RPMI8226 (cell line): ENCODE data around the gene PPCDC.

Experiments used
- DNase-seq: peaks from one replicate; pipeline ENCODE4 v3.0.0-alpha.2; 2015

PPCDC gene

GRCh38 chr15:75019916-75020315 is 3.5 kb upstream of the PPCDC start:
- DNase-seq = no peak

DNA sequence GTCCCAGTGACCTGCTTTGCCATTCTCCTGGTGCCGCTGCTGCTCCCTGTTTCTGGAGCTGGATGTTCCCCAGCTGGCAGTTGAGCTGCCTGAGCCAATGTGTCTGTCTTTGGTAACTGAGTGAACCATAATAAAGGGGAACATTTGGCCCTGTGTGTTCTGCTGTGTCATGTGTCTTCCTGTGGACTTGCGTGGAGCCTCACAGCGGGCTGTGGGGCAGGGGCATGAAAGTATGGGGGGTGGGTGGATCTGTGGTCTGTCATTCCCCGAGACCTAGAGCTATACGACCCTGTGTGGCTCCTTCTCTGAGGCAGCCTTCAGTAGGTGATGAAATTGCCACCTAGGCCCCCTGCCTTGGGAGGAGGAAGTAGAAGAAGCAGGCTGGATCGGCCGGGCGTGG is 2.0 kb upstream of the PPCDC start:
- no peak for DNase-seq

DNA sequence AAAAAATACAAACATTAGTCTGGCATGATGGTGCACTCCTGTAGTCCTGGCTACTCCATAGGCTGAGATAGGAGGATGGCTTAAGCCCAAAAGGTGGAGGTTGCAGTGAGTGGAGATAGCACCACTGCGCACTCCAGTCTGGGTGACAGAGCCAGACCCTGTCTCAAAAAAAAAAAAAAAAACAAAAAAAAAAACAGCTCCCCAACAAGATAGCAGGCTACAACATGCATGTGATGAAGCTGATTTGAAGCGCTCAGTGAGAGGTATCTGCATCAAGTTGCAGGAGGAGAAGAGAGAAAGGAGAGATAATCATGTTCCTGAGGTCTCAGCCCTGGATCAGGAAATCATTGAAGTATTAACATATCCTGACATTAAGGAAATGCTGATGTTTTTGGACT is 608 bp upstream of the PPCDC start:
- no peak for DNase-seq

DNA sequence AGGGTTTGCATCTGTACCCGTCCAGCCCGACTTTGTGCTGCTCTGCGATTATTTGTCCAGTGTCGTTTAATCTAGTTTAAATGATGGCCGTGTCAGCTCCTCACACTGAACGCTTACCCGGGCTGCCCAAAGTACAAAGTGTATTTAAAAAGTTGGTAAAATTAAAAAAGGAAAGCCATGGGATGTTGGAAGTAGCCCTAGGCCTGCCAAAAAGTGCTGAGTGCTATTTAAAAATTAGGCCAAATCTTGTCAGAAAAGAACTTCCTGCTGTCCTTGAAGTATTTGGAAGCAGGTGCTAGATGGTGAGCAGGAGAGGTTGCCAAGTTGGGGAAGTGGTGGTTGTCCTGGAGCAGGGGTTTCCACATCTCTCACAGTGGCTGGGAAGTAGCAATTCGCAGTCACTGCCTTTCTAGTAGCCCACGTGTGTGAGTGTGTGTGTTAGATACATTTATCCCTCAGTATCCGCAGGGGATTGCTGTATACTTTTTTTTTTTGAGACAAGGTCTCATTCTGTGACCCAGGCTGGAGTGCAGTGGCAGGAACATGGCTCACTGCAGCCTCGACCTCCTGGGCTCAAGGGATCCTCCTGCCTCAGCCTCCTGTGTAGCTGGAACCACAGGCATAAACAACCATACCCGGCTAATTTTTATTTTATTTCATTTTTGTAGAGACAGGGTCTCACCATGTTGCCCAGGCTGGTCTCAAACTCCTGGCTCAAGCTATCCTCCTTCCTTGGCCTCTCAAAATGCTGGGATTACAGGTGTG is 664 bp downstream of the PPCDC start:
- DNase-seq = peak; percentile 79

- no peak for DNase-seq
Observed at GRCh38 chr15:75025107-75025506, 1.7 kb downstream of the PPCDC start.

- DNase-seq = no peak
Observed at GRCh38 chr15:75025548-75026260, 2.3 kb downstream of the PPCDC start.

DNA sequence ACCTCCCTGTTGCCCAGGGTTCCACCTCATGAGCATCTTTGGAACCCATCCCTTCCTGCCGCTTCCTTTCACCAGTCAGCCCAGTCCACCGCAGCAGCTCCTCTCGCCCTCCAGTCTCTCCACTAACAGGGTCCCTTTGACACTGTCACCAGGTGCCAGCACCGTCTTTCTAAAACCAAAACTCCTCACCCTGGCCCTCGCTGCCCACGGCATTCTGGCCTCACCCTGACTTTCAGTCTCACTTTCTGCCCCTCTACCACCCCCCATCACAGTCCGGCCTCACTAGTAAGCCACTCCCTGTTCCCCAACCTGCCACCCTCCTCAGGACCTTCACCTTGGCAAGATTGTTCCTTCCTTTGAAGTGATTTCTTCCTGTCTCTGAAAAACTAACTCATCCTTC is 4.2 kb downstream of the PPCDC start:
- no peak for DNase-seq

GRCh38 chr15:75028991-75029377 is 5.6 kb downstream of the PPCDC start:
- DNase-seq = no peak

- peak; percentile 92 for DNase-seq
Observed at GRCh38 chr15:75029378-75030022, 6.1 kb downstream of the PPCDC start.

- DNase-seq = no peak
Observed at GRCh38 chr15:75030023-75030413, 6.6 kb downstream of the PPCDC start.

GRCh38 chr15:75030424-75030823 is 7.0 kb downstream of the PPCDC start:
- DNase-seq = no peak

DNA sequence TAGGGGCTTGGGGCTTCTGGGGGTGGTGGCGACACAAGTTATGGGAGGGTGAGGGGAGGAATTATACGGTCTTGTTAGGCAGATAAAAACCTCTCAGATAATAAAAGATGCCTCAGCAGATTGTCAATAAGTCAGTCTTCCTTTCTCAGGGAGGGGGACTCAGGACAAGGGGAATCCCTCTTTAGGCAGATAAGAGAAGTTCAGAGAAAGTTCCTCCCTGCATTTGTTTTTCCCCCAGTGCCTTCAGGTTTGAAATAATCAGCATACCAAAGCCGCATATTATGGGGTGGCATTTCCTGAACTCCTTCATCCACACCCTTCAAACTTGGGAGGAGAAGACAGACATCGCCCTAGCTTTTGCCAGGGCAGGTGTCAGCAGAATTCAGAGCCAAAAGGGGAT is 8.5 kb downstream of the PPCDC start:
- DNase-seq = peak; percentile 43

DNA sequence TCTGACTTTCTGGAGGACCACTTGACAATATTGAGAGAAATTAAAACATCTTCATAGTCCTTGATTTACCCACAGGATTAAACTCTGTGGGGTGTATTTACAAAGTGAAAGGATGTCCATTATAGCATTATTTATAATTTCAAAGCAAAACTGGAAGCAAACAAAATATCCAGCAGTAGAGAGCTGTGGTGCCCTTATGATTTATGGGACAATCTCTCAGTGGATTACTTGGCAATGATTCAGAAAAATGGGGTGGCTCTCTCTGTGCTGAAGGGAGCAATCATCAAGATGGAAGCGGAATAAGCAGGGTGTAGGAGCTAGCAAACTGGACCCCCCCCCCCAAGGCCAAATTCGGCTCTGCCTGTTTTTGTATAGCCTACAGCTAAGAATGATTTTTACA is 9.0 kb downstream of the PPCDC start:
- DNase-seq = no peak

- no peak for DNase-seq
Observed at GRCh38 chr15:75033809-75034208, 10.4 kb downstream of the PPCDC start.

- DNase-seq = no peak
Observed at GRCh38 chr15:75034615-75035014, 11.2 kb downstream of the PPCDC start.

DNA sequence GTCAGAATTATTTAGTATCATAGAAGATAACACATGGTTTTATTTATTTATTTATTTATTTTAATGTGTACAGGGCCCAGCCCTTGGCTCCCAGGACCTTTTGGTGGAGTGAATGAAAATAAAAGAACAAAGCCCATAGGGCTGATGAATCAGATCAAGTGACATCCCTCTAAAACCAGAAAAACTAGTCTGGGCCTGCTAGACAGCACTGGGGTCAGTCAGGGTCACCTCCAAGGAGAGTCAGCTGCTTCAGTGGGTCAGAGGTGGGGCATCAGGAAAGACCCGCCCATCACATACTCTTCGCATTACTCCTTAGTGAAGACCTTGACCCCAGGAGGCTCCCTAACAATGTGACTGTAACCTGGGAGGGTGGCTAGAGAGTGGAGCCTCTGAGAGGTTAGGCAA is 12.8 kb downstream of the PPCDC start:
- no peak for DNase-seq

DNA sequence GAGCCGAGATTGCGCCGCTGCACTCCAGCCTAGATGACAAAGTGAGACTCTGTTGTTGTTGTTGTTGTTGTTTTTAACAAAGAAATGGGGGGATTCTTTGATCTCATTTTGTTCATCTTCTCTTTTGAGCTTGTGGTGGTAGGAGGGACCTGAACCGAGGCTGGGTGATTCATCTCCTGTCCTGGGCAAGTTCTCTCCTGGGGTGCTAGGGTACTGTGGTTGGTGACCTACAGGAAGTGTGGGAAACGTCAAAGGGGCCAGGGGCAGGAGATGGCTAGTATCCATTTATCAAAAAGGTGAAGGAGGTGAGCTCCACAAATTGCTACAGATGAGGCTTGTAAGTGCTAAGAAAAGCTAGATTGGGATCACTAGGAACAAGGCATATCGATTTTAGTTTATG is 14.3 kb downstream of the PPCDC start:
- DNase-seq = no peak

- no peak for DNase-seq
Observed at GRCh38 chr15:75038231-75038630, 14.8 kb downstream of the PPCDC start.

DNA sequence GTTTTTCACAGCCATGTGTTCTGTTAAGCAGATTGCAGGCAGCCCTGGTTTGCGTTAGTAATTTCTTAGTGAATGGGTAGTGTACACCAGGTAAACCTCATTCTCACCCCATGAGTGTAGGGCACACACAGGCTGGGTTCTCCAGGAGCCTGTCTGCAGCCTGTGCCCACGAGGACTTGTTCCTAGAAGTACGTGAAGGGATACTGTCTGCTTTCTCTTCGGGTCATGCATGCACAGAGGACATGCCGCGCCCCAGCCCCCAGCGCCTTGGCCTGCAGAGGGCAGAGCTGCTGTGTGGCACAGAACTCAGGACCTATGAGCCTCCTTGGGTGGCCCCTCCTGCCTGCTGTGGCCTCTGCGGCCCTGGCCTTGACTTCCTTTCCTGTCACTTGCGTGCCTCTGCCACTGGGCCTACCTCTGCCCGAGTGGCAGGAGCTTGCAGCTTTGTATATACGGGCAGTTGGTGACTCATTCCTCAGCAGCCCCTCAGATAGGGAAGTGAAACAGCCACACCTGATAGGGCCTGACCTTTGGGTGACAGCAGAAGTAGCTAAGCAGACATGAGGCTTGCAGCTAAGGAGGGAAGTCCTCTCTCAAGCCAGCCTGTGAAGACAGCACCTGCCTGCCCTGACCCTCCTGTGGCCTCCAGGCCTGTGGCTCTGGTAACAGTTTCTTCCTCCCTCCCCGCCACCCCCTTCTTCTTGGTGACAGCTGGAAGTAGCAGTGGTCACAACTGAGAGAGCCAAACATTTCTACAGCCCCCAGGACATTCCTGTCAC is 19.5 kb downstream of the PPCDC start:
- peak; percentile 100 for DNase-seq

GRCh38 chr15:75043509-75044257 is 20.3 kb downstream of the PPCDC start:
- peak; percentile 99 for DNase-seq

GRCh38 chr15:75044258-75044878 is 21.0 kb downstream of the PPCDC start:
- DNase-seq = no peak
